ENCODE data around the gene EMC10. TPM values are rescaled to one million over a fixed set of nuclear protein-coding genes. Genes with fewer than 3 reads are reported as not detected.

The EMC10 gene
- total and polyA plus RNA-seq, 2 donors (not counting 3 experiments of a cell fraction or from before 2014, with no cell fraction given): 106 to 111 TPM

DNA sequence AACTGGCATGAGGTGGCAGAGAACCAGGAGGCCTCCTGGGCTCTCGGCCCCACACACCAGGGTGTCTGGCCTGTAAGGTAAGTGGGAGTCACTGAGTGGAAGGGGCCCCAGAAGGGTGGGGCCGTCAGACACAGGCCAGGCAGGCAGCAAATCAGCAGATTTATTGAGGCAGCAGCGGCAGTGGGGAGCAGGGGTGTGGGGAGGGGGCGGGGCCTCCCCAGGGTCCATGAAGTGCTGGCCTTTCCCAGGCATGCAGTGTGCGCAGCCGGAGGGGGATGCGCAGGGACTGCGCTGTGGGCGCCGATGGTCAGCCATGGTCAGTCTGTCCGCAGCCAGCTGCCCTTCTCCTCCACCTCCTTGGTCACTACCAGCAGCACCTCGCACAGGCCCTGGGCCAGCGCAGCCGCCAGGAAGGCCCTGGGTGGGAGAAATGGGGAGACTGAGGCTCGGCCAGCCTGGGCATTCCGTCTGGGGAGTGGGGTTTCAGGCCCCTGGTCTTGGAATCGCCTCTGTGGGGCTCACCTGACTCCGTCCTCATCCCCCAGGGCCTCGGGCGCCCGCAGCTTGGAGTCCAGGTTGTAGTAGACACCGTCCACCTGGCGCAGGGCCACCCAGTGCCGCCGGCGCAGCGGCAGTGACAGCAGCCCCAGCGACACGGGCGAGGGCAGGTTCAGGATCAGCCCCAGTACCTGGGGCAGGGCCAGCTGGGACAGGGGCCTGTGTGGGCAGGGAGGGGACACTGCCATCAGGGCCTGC lies 29.7 kb downstream of the EMC10 start:
- BruUV-seq (replicated peaks): no TSS peak
- FAIRE-seq: no peak

More for the DNA sequence above, 29.7 kb downstream of the EMC10 start:
- no peaks in the 10 kb centered on the region for H3K9me3 ChIP-seq (replicated peaks; ENCODE audit: control insufficient read depth, insufficient read depth, low read length)
- H3K4me1 ChIP-seq (ENCODE audit: control insufficient read depth, extremely low read depth, insufficient read depth, low read length): peaks cover 7% of the 10 kb centered on the region
- ChIA-PET CTCF (no interaction called here), POLR2A (no interaction called here)
- no peaks in the 10 kb centered on the region for H3K79me2 ChIP-seq (ENCODE audit: control insufficient read depth, insufficient read depth, low read length)
- H4K20me1 ChIP-seq (replicated peaks; ENCODE audit: control insufficient read depth, extremely low read depth, insufficient read depth, low read length): no peaks in the 10 kb centered on the region
- no peak for TF ChIP-seq MYC (IDR thresholded peaks at IDR 0.05; ENCODE audit: low read depth, low read length)
- TF ChIP-seq GATA2 (IDR thresholded peaks at IDR 0.05; ENCODE audit: insufficient read depth, insufficient read length, low read depth, low read length): no peak
- TF ChIP-seq, protein P1, sequence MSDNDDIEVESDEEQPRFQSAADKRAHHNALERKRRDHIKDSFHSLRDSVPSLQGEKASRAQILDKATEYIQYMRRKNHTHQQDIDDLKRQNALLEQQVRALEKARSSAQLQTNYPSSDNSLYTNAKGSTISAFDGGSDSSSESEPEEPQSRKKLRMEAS (IDR thresholded peaks at IDR 0.05; ENCODE audit: insufficient read depth, insufficient read length): no peak
- TF ChIP-seq POLR2AphosphoS5 (IDR thresholded peaks at IDR 0.05; ENCODE audit: insufficient read depth, low read depth, low read length): no peak
- TF ChIP-seq FOS (IDR thresholded peaks at IDR 0.05; ENCODE audit: borderline replicate concordance, insufficient read depth, low read length): no peak
- no peak for TF ChIP-seq EZH2 (IDR thresholded peaks at IDR 0.05; ENCODE audit: borderline replicate concordance, low read depth, low read length, severe bottlenecking)
- TF ChIP-seq, protein P2, sequence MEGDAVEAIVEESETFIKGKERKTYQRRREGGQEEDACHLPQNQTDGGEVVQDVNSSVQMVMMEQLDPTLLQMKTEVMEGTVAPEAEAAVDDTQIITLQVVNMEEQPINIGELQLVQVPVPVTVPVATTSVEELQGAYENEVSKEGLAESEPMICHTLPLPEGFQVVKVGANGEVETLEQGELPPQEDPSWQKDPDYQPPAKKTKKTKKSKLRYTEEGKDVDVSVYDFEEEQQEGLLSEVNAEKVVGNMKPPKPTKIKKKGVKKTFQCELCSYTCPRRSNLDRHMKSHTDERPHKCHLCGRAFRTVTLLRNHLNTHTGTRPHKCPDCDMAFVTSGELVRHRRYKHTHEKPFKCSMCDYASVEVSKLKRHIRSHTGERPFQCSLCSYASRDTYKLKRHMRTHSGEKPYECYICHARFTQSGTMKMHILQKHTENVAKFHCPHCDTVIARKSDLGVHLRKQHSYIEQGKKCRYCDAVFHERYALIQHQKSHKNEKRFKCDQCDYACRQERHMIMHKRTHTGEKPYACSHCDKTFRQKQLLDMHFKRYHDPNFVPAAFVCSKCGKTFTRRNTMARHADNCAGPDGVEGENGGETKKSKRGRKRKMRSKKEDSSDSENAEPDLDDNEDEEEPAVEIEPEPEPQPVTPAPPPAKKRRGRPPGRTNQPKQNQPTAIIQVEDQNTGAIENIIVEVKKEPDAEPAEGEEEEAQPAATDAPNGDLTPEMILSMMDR (IDR thresholded peaks at IDR 0.05; ENCODE audit: extremely low read depth in 1 of 2, insufficient read depth in 1 of 2, low read depth in 1 of 2, low read length in 2 of 2): no peak
- TF ChIP-seq JUN (IDR thresholded peaks at IDR 0.05; ENCODE audit: borderline replicate concordance, insufficient read depth, insufficient read length, low read depth): no peak
- TF ChIP-seq POLR2A (IDR thresholded peaks at IDR 0.05; ENCODE audit: low read depth, low read length): no peak
- no peak overlapping the region for H3K4me2 ChIP-seq (ENCODE audit: insufficient read depth, low read length)
- H3K36me3 ChIP-seq (ENCODE audit: control insufficient read depth in 2 of 2, extremely low read depth in 1 of 2, insufficient read depth in 2 of 2, low read length in 2 of 2): no peaks in the 10 kb centered on the region
- H2AFZ ChIP-seq (ENCODE audit: low read depth, low read length): no peak overlapping the region
- dilution Hi-C loops (cut with MboI; ENCODE audit: extremely low pct_ligation_motif_present, low sequenced_read_pairs) (no loop called here), intact Hi-C loops (cut with micrococcal nuclease) (no loop called here)
- no peak overlapping the region for H3K27ac ChIP-seq (ENCODE audit: insufficient read depth, low read depth, low read length)
- H3K4me3 ChIP-seq (replicated peaks in 1 of 3; ENCODE audit: insufficient read depth in 1 of 3, low read depth in 1 of 3, low read length in 3 of 3): no peak overlapping the region
- no peaks in the 10 kb centered on the region for H3K9me1 ChIP-seq (replicated peaks; ENCODE audit: control insufficient read depth, extremely low read depth, insufficient read depth, low read length)
- H3K9ac ChIP-seq (replicated peaks; ENCODE audit: extremely low read depth, insufficient read depth, low read length): no peak overlapping the region
- no peak for DNase-seq (ENCODE audit: low read depth, low spot score)
- H3K27me3 ChIP-seq (ENCODE audit: control insufficient read depth in 2 of 2, insufficient read depth in 2 of 2, low read length in 2 of 2): no peaks in the 10 kb centered on the region
